Neural progenitor cell (in vitro differentiated cells): ENCODE data around the gene BCL2L12.

Source experiments
- EZH2 ChIP-seq: fragments of 200-600 bp; sonication (generic); IDR thresholded peaks from 2 replicates; pipeline ENCODE4 v1.6.1; 2017; ENCODE audit warnings: antibody characterized with exemption, mild to moderate bottlenecking, moderate library complexity
- TF ChIP-seq, protein P1 (sequence below): fragments of 200-600 bp; sonication (generic); IDR thresholded peaks from 2 replicates; pipeline ENCODE4 v1.5.1; 2017; ENCODE audit warnings: antibody characterized with exemption, mild to moderate bottlenecking

DNA sequence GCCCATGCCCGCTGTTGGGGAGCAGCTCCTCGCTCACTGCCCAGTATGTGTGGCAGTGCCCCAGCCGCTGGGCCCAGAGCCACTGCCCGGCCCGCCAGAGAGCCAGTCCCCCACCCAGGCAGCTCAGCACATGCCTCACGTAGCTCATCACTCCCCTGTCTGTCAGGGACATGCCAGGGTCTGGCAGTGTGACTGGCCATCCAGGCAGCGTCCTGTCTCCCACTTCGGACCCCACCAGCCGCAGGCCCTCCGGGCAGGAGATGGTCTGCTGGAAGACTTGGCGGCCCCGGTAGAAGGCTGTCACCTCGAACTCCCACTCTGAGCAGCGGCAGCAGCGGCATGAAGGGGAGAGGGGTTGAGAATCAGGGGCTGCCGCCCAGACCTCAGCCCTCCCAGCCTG is 3.7 kb upstream of the BCL2L12 start:
- TF ChIP-seq, protein P1, sequence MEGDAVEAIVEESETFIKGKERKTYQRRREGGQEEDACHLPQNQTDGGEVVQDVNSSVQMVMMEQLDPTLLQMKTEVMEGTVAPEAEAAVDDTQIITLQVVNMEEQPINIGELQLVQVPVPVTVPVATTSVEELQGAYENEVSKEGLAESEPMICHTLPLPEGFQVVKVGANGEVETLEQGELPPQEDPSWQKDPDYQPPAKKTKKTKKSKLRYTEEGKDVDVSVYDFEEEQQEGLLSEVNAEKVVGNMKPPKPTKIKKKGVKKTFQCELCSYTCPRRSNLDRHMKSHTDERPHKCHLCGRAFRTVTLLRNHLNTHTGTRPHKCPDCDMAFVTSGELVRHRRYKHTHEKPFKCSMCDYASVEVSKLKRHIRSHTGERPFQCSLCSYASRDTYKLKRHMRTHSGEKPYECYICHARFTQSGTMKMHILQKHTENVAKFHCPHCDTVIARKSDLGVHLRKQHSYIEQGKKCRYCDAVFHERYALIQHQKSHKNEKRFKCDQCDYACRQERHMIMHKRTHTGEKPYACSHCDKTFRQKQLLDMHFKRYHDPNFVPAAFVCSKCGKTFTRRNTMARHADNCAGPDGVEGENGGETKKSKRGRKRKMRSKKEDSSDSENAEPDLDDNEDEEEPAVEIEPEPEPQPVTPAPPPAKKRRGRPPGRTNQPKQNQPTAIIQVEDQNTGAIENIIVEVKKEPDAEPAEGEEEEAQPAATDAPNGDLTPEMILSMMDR: no peak
- TF ChIP-seq EZH2: no peak
